ENCODE data around the gene GPC5. TPM values are rescaled to one million over a fixed set of nuclear protein-coding genes. Genes with fewer than 3 reads are reported as not detected.

GPC5 gene
- total and polyA plus RNA-seq, 9 of the 15 experiments (the other 6 are each of a cell fraction or from before 2014, with no cell fraction given) = 0.18 to 0.27 TPM; not detected in 7

DNA sequence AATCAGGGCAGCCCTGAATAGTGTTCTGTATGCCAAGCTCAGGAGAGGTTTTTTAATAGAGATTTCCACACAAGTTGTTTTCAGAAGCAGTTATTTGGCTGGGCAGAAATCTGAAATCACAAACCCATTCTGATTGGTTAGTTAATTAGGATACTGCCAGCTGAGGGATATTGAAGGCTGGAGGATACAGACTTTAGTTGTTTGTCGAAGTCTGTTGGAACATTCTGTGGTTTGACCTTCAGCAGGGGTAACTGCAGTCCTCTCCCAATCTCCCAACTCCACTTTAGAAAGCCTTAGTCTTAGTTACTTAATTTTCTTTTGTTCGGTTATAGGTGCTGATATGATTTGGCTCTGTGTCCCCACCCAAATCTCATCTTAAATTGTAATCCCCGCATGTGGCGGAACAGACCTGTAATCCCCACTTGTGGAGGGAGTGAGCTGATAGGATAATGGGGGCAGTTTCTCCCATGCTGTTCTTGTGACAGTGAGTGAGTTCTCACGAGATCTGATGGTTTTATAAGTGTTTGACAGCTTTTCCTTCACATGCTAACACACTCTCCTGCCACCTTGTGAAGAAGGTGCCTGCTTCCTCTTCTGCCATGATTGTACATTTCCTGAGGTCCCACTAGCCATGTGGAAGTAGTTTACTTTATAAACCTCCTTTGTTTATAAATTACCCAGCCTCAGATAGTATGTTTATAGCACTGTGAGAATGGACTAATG lies 169.2 kb downstream of the GPC5 start (continued):
- TF ChIP-seq, protein P1, sequence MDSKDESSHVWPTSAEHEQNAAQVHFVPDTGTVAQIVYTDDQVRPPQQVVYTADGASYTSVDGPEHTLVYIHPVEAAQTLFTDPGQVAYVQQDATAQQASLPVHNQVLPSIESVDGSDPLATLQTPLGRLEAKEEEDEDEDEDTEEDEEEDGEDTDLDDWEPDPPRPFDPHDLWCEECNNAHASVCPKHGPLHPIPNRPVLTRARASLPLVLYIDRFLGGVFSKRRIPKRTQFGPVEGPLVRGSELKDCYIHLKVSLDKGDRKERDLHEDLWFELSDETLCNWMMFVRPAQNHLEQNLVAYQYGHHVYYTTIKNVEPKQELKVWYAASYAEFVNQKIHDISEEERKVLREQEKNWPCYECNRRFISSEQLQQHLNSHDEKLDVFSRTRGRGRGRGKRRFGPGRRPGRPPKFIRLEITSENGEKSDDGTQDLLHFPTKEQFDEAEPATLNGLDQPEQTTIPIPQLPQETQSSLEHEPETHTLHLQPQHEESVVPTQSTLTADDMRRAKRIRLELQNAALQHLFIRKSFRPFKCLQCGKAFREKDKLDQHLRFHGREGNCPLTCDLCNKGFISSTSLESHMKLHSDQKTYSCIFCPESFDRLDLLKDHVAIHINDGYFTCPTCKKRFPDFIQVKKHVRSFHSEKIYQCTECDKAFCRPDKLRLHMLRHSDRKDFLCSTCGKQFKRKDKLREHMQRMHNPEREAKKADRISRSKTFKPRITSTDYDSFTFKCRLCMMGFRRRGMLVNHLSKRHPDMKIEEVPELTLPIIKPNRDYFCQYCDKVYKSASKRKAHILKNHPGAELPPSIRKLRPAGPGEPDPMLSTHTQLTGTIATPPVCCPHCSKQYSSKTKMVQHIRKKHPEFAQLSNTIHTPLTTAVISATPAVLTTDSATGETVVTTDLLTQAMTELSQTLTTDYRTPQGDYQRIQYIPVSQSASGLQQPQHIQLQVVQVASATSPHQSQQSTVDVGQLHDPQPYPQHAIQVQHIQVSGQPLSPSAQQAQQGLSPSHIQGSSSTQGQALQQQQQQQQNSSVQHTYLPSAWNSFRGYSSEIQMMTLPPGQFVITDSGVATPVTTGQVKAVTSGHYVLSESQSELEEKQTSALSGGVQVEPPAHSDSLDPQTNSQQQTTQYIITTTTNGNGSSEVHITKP (IDR thresholded peaks at IDR 0.05; ENCODE audit: partially characterized antibody) = no peak
- TF ChIP-seq, protein P2, sequence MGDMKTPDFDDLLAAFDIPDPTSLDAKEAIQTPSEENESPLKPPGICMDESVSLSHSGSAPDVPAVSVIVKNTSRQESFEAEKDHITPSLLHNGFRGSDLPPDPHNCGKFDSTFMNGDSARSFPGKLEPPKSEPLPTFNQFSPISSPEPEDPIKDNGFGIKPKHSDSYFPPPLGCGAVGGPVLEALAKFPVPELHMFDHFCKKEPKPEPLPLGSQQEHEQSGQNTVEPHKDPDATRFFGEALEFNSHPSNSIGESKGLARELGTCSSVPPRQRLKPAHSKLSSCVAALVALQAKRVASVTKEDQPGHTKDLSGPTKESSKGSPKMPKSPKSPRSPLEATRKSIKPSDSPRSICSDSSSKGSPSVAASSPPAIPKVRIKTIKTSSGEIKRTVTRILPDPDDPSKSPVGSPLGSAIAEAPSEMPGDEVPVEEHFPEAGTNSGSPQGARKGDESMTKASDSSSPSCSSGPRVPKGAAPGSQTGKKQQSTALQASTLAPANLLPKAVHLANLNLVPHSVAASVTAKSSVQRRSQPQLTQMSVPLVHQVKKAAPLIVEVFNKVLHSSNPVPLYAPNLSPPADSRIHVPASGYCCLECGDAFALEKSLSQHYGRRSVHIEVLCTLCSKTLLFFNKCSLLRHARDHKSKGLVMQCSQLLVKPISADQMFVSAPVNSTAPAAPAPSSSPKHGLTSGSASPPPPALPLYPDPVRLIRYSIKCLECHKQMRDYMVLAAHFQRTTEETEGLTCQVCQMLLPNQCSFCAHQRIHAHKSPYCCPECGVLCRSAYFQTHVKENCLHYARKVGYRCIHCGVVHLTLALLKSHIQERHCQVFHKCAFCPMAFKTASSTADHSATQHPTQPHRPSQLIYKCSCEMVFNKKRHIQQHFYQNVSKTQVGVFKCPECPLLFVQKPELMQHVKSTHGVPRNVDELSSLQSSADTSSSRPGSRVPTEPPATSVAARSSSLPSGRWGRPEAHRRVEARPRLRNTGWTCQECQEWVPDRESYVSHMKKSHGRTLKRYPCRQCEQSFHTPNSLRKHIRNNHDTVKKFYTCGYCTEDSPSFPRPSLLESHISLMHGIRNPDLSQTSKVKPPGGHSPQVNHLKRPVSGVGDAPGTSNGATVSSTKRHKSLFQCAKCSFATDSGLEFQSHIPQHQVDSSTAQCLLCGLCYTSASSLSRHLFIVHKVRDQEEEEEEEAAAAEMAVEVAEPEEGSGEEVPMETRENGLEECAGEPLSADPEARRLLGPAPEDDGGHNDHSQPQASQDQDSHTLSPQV (IDR thresholded peaks at IDR 0.05) = no peak
- TF ChIP-seq, protein P3, sequence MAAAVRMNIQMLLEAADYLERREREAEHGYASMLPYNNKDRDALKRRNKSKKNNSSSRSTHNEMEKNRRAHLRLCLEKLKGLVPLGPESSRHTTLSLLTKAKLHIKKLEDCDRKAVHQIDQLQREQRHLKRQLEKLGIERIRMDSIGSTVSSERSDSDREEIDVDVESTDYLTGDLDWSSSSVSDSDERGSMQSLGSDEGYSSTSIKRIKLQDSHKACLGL (CRISPR knock-in tag; IDR thresholded peaks at IDR 0.05; ENCODE audit: borderline replicate concordance, poor library complexity, severe bottlenecking) = no peak
- TF ChIP-seq DPF2 (IDR thresholded peaks at IDR 0.05) = no peak
- no peak for TF ChIP-seq ETV6 (IDR thresholded peaks at IDR 0.05; ENCODE audit: borderline replicate concordance in 1 of 2, low read depth in 2 of 2, low read length in 1 of 2)
- TF ChIP-seq ETV6 (CRISPR knock-in tag; IDR thresholded peaks at IDR 0.05; ENCODE audit: borderline replicate concordance) = 0 out of 2 replicates have a peak, but pooled peaks have one; percentile 46
- TF ChIP-seq, protein P4, sequence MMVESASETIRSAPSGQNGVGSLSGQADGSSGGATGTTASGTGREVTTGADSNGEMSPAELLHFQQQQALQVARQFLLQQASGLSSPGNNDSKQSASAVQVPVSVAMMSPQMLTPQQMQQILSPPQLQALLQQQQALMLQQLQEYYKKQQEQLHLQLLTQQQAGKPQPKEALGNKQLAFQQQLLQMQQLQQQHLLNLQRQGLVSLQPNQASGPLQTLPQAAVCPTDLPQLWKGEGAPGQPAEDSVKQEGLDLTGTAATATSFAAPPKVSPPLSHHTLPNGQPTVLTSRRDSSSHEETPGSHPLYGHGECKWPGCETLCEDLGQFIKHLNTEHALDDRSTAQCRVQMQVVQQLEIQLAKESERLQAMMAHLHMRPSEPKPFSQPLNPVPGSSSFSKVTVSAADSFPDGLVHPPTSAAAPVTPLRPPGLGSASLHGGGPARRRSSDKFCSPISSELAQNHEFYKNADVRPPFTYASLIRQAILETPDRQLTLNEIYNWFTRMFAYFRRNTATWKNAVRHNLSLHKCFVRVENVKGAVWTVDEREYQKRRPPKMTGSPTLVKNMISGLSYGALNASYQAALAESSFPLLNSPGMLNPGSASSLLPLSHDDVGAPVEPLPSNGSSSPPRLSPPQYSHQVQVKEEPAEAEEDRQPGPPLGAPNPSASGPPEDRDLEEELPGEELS (CRISPR knock-in tag; IDR thresholded peaks at IDR 0.05; ENCODE audit: borderline replicate concordance) = peak; percentile 63; the same call in 1 of the 2 replicates
- TF ChIP-seq MCM3 (IDR thresholded peaks at IDR 0.05) = no peak
- TF ChIP-seq MECOM (CRISPR knock-in tag; IDR thresholded peaks at IDR 0.05) = no peak
- no peak for TF ChIP-seq TARDBP (IDR thresholded peaks at IDR 0.05)
- TF ChIP-seq, protein P5, sequence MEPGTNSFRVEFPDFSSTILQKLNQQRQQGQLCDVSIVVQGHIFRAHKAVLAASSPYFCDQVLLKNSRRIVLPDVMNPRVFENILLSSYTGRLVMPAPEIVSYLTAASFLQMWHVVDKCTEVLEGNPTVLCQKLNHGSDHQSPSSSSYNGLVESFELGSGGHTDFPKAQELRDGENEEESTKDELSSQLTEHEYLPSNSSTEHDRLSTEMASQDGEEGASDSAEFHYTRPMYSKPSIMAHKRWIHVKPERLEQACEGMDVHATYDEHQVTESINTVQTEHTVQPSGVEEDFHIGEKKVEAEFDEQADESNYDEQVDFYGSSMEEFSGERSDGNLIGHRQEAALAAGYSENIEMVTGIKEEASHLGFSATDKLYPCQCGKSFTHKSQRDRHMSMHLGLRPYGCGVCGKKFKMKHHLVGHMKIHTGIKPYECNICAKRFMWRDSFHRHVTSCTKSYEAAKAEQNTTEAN (CRISPR knock-in tag; IDR thresholded peaks at IDR 0.05) = 0 out of 2 replicates have a peak, but pooled peaks have one; percentile 54
